ENCODE data around the gene CYSRT1. TPM values are rescaled to one million over a fixed set of nuclear protein-coding genes. Genes with fewer than 3 reads are reported as not detected.

CYSRT1 gene
- total RNA-seq, 1 experiment from 2014 or later = 1.3 TPM

DNA sequence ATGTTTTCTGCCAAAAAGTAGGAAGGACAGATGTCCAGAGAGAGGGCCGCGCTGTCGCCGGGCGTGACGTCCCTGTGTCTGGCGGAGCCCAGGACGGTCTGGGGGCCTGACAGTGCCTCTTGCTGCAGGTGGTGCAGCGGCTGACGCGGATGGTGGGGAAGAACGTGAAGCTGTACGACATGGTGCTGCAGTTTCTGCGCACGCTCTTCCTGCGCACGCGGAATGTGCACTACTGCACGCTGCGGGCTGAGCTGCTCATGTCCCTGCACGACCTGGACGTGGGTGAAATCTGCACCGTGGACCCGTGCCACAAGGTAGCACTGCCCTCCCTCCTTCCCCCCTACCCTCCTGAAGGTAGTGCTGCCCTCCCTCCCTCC lies 37.9 kb downstream of the CYSRT1 start:
- Histone ChIP-seq H3F3A (ENCODE audit: low read length, unreplicated experiment) (no peaks in the 10 kb centered on the region), H3K9me3 (ENCODE audit: low read length) (no peaks in the 10 kb centered on the region), H3K4me1 (ENCODE audit: insufficient read depth, low read length) (no peaks in the 10 kb centered on the region), H3K4me2 (ENCODE audit: low read length) (no peak overlapping the region), H3K27me3 (ENCODE audit: low read length) (no peaks in the 10 kb centered on the region), H3K36me3 (ENCODE audit: low read depth, low read length) (peaks cover 6% of the 10 kb centered on the region; the same call in 1 of the 2 replicates), H3K9me2 (replicated peaks; ENCODE audit: low read length) (no peaks in the 10 kb centered on the region), H3K9ac (ENCODE audit: low read length) (no peak overlapping the region), H3K4me3 (ENCODE audit: low read length) (no peak overlapping the region), H2AFZ (ENCODE audit: low read length) (no peak overlapping the region), H4K20me1 (ENCODE audit: low read length) (no peaks in the 10 kb centered on the region), H3K79me2 (ENCODE audit: low read length) (no peaks in the 10 kb centered on the region), H3K27ac (ENCODE audit: low read length) (no peak overlapping the region)
- ChIA-PET POLR2A (ENCODE audit: unreplicated experiment) (no interaction called here), CTCF (no interaction called here)
- no peak for ATAC-seq
- intact Hi-C loops (cut with micrococcal nuclease) = no loop called here
- TF ChIP-seq EZH2phosphoT487 (IDR thresholded peaks at IDR 0.05; ENCODE audit: borderline replicate concordance, low read length) (no peak), EZH2 (IDR thresholded peaks at IDR 0.05; ENCODE audit: low read length, unreplicated experiment) (no peak)
- TF ChIP-seq, protein P1, sequence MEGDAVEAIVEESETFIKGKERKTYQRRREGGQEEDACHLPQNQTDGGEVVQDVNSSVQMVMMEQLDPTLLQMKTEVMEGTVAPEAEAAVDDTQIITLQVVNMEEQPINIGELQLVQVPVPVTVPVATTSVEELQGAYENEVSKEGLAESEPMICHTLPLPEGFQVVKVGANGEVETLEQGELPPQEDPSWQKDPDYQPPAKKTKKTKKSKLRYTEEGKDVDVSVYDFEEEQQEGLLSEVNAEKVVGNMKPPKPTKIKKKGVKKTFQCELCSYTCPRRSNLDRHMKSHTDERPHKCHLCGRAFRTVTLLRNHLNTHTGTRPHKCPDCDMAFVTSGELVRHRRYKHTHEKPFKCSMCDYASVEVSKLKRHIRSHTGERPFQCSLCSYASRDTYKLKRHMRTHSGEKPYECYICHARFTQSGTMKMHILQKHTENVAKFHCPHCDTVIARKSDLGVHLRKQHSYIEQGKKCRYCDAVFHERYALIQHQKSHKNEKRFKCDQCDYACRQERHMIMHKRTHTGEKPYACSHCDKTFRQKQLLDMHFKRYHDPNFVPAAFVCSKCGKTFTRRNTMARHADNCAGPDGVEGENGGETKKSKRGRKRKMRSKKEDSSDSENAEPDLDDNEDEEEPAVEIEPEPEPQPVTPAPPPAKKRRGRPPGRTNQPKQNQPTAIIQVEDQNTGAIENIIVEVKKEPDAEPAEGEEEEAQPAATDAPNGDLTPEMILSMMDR (conservative IDR thresholded peaks at IDR 0.05; ENCODE audit: low read depth, low read length) = no peak
- no TSS peak for BruUV-seq (replicated peaks)
- no peak for DNase-seq

DNA sequence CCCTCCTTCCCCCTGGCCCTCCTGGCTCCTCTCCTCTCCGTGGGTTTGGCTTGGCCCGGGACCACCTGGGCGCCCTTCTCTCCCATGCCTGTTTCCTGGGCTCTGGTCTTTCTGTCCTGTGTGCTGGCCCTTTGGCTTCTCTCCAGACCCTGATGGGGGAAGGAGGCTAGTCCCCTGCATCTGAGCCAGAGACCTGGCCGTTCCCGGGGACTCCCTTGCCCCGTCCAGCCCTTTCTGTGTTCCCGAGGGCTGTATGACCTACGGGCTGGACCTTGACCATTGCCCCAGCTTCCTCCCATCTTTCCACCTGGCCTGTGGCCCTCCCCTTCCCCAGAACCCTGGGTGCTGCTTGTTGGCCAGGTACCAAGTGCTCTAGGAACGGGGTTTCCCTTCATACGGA lies 38.5 kb downstream of the CYSRT1 start:
- Histone ChIP-seq H2AFZ (ENCODE audit: low read length) (no peak overlapping the region), H3K9ac (ENCODE audit: low read length) (no peak overlapping the region), H3K4me2 (ENCODE audit: low read length) (no peak overlapping the region), H3K4me1 (ENCODE audit: insufficient read depth, low read length) (no peaks in the 10 kb centered on the region), H3K36me3 (ENCODE audit: low read depth, low read length) (peaks cover 6% of the 10 kb centered on the region; the same call in 1 of the 2 replicates), H3F3A (ENCODE audit: low read length, unreplicated experiment) (no peaks in the 10 kb centered on the region), H3K9me2 (replicated peaks; ENCODE audit: low read length) (no peaks in the 10 kb centered on the region), H3K79me2 (ENCODE audit: low read length) (no peaks in the 10 kb centered on the region), H3K27me3 (ENCODE audit: low read length) (no peaks in the 10 kb centered on the region), H4K20me1 (ENCODE audit: low read length) (no peaks in the 10 kb centered on the region), H3K27ac (ENCODE audit: low read length) (no peak overlapping the region), H3K4me3 (ENCODE audit: low read length) (no peak overlapping the region), H3K9me3 (ENCODE audit: low read length) (no peaks in the 10 kb centered on the region)
- no TSS peak for BruUV-seq (replicated peaks)
- CTCF ChIA-PET = no interaction called here
- POLR2A ChIA-PET (ENCODE audit: unreplicated experiment) = no interaction called here
- intact Hi-C loops (cut with micrococcal nuclease) = no loop called here
- DNase-seq (no peak), ATAC-seq (no peak)
- TF ChIP-seq EZH2 (IDR thresholded peaks at IDR 0.05; ENCODE audit: low read length, unreplicated experiment) = no peak
- TF ChIP-seq EZH2phosphoT487 (IDR thresholded peaks at IDR 0.05; ENCODE audit: borderline replicate concordance, low read length) = no peak
- TF ChIP-seq, protein P1 (conservative IDR thresholded peaks at IDR 0.05; ENCODE audit: low read depth, low read length) = no peak

DNA sequence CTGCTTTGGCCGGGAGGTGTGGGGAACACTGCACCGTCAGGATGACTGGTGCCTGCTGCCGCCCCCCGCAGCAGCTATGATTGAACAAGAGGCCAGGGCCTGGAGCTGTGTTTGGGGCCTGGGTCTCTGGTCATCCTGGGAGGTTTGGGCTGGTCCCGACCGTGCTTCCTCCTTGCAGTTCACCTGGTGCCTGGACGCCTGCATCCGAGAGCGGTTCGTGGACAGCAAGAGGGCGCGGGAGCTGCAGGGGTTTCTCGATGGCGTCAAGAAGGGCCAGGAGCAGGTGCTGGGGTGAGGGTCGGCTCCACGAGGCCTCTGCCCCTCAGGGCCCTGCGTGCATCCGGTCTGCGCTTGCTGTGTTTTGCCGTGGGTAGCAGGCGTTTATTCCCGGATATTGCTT lies 39.1 kb downstream of the CYSRT1 start:
- Histone ChIP-seq H3K9me2 (replicated peaks; ENCODE audit: low read length) (no peaks in the 10 kb centered on the region), H4K20me1 (ENCODE audit: low read length) (no peaks in the 10 kb centered on the region), H2AFZ (ENCODE audit: low read length) (no peak overlapping the region), H3K9ac (ENCODE audit: low read length) (no peak overlapping the region), H3K36me3 (ENCODE audit: low read depth, low read length) (0 out of 2 replicates have a peak, but pooled peaks cover 6% of the 10 kb centered on the region), H3K9me3 (ENCODE audit: low read length) (no peaks in the 10 kb centered on the region), H3K27me3 (ENCODE audit: low read length) (no peaks in the 10 kb centered on the region), H3K4me3 (ENCODE audit: low read length) (no peak overlapping the region), H3K27ac (ENCODE audit: low read length) (no peak overlapping the region), H3K4me1 (ENCODE audit: insufficient read depth, low read length) (no peaks in the 10 kb centered on the region), H3K4me2 (ENCODE audit: low read length) (no peak overlapping the region), H3K79me2 (ENCODE audit: low read length) (no peaks in the 10 kb centered on the region), H3F3A (ENCODE audit: low read length, unreplicated experiment) (no peaks in the 10 kb centered on the region)
- CTCF ChIA-PET = no interaction called here
- no TSS peak for BruUV-seq (replicated peaks)
- DNase-seq = no peak
- intact Hi-C loops (cut with micrococcal nuclease) = no loop called here
- ATAC-seq = no peak
- TF ChIP-seq, protein P1 (conservative IDR thresholded peaks at IDR 0.05; ENCODE audit: low read depth, low read length) = no peak
- TF ChIP-seq EZH2 (IDR thresholded peaks at IDR 0.05; ENCODE audit: low read length, unreplicated experiment) (no peak), EZH2phosphoT487 (IDR thresholded peaks at IDR 0.05; ENCODE audit: borderline replicate concordance, low read length) (no peak)
- POLR2A ChIA-PET (ENCODE audit: unreplicated experiment) = no interaction called here
